Activated CD8-positive, alpha-beta memory T cell treated with anti-CD3 and anti-CD28 coated beads, Interleukin-2, amount 50 U/mL, for 1 hour (primary cell): Measurements from ENCODE around the gene BTBD2.
"Not testable (repeated sequence)": the region's sequence is repeated elsewhere in the genome, so short reads cannot be mapped to it uniquely, and the experiment has no call there.

ENCODE experiments used
- DNase-seq: peaks from one replicate; pipeline ENCODE4 v3.0.0-alpha.2; 2020; ENCODE audit errors: extremely low read depth

BTBD2 gene

GRCh38 chr19:2014131-2014571 lies 1.4 kb downstream of the BTBD2 start:
- DNase-seq, result no peak

GRCh38 chr19:2013683-2013961 lies 1.9 kb downstream of the BTBD2 start:
- no peak for DNase-seq

GRCh38 chr19:2012941-2013682 lies 2.4 kb downstream of the BTBD2 start:
- DNase-seq, result no peak

- no peak for DNase-seq
Measured at GRCh38 chr19:2011169-2011568, 4.3 kb downstream of the BTBD2 start.

- DNase-seq, result no peak
Measured at GRCh38 chr19:2010135-2010668, 5.3 kb downstream of the BTBD2 start.

- no peak for DNase-seq
Measured at GRCh38 chr19:2003874-2004273, 11.6 kb downstream of the BTBD2 start.

- no peak for DNase-seq
Measured at GRCh38 chr19:1999856-2000515, 15.5 kb downstream of the BTBD2 start.

GRCh38 chr19:1998712-1999708 lies 16.5 kb downstream of the BTBD2 start:
- DNase-seq, result no peak

GRCh38 chr19:1997353-1998233 lies 17.9 kb downstream of the BTBD2 start:
- no peak for DNase-seq

- no peak for DNase-seq
Measured at GRCh38 chr19:1992759-1993260, 22.7 kb downstream of the BTBD2 start.

- no peak for DNase-seq
Measured at GRCh38 chr19:1991018-1991913, 24.2 kb downstream of the BTBD2 start.

- DNase-seq, result no peak
Measured at GRCh38 chr19:1990230-1991017, 25.1 kb downstream of the BTBD2 start.

- DNase-seq, result no peak
Measured at GRCh38 chr19:1989513-1990229, 25.8 kb downstream of the BTBD2 start.

GRCh38 chr19:1988464-1988863 lies 27.1 kb downstream of the BTBD2 start:
- not testable (repeated sequence) for DNase-seq

- no peak for DNase-seq
Measured at GRCh38 chr19:1987197-1988187, 28.0 kb downstream of the BTBD2 start.

GRCh38 chr19:1986357-1987162 lies 29.0 kb downstream of the BTBD2 start:
- DNase-seq, result no peak
